GM19467 (cell line): ENCODE results near the gene GPR176.
A peak's percentile ranks its signal among the peaks of the same experiment; 100 is the strongest.
"Not testable (repeated sequence)": the region's sequence is repeated elsewhere in the genome, so short reads cannot be mapped to it uniquely, and the experiment has no call there.

Experiments
- ATAC-seq: cut with Tn5 transposase; IDR thresholded peaks from one replicate; pipeline ENCODE4 v1.9.1; 2021; ENCODE audit warnings: mild to moderate bottlenecking, moderate library complexity; ENCODE audit not compliant: unreplicated experiment

The GPR176 gene

GRCh38 chr15:39936187-39936586, 16.1 kb upstream of the GPR176 start:
- ATAC-seq = no peak

- no peak for ATAC-seq
Measured at GRCh38 chr15:39935241-39935640, 15.2 kb upstream of the GPR176 start.

GRCh38 chr15:39934397-39935071, 14.5 kb upstream of the GPR176 start:
- ATAC-seq = no peak

GRCh38 chr15:39931615-39932014, 11.5 kb upstream of the GPR176 start:
- ATAC-seq = no peak

- no peak for ATAC-seq
Measured at GRCh38 chr15:39926526-39926925, 6.5 kb upstream of the GPR176 start.

- ATAC-seq = no peak
Measured at GRCh38 chr15:39925112-39925842, 5.2 kb upstream of the GPR176 start.

GRCh38 chr15:39924437-39924836, 4.4 kb upstream of the GPR176 start:
- no peak for ATAC-seq

- no peak for ATAC-seq
Measured at GRCh38 chr15:39922462-39923092, 2.5 kb upstream of the GPR176 start.

GRCh38 chr15:39921274-39921638, 1.2 kb upstream of the GPR176 start:
- ATAC-seq = no peak

- peak; percentile 77 for ATAC-seq
Measured at GRCh38 chr15:39920510-39921273, 626 bp upstream of the GPR176 start.

GRCh38 chr15:39919411-39919747, 687 bp downstream of the GPR176 start:
- ATAC-seq = no peak

GRCh38 chr15:39918688-39919385, 1.2 kb downstream of the GPR176 start:
- ATAC-seq = no peak

- ATAC-seq = no peak
Measured at GRCh38 chr15:39914977-39915376, 5.1 kb downstream of the GPR176 start.

- ATAC-seq = no peak
Measured at GRCh38 chr15:39909007-39909406, 11.1 kb downstream of the GPR176 start.

- no peak for ATAC-seq
Measured at GRCh38 chr15:39908186-39908585, 11.9 kb downstream of the GPR176 start.

GRCh38 chr15:39907216-39907615, 12.8 kb downstream of the GPR176 start:
- ATAC-seq = no peak

GRCh38 chr15:39904115-39904514, 16.0 kb downstream of the GPR176 start:
- ATAC-seq = no peak

GRCh38 chr15:39898317-39898716, 21.7 kb downstream of the GPR176 start:
- ATAC-seq = no peak

- no peak for ATAC-seq
Measured at GRCh38 chr15:39896846-39897245, 23.2 kb downstream of the GPR176 start.

GRCh38 chr15:39896101-39896500, 24.0 kb downstream of the GPR176 start:
- ATAC-seq = no peak

GRCh38 chr15:39893051-39893450, 27.0 kb downstream of the GPR176 start:
- not testable (repeated sequence) for ATAC-seq
